Activated T-cell treated with anti-CD3 and anti-CD28 coated beads for 24 hours (primary cell): ENCODE measurements around the gene SH3TC1.

Experiments
- DNase-seq: peaks from one replicate; pipeline ENCODE4 v3.0.0-alpha.2; 2020; ENCODE audit warnings: low read depth

SH3TC1 gene

DNA sequence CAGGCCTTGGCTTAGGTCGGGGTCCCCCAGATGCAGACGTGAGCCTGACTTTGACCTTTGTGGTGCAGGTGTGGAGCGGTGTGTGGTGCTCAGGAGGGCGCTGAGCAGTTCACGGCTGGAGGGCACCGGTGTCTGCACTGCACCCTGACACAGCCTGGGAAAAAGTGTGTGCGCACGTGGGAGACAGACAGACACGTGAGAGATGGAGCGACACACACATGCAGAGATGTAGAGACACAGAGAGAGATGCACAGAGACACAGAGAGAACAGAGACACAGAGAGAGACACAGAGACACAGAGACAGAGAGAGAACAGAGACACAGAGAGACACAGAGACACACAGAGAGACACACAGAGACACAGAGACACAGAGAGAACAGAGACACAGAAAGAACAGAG is 64.3 kb downstream of the SH3TC1 start:
- DNase-seq: no peak

DNA sequence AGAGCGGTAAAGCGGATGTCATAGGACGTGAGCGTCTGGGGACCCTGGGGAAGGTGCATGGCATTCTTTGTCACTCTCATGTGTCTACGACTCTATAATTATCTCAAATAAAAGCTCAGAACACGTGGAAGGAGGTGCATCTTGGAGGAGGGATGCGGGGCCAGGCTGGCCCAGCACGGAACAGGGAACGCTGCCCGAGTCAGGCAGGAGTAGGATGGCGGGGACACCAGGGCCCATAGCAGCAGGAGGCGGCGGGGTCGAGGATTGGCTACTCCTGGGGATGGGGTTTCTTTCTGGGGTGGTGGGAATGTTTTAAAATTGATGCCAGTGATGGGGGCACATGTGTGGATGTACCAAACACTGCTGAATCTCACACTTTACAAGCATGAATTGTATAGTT is 65.0 kb downstream of the SH3TC1 start:
- no peak for DNase-seq

DNA sequence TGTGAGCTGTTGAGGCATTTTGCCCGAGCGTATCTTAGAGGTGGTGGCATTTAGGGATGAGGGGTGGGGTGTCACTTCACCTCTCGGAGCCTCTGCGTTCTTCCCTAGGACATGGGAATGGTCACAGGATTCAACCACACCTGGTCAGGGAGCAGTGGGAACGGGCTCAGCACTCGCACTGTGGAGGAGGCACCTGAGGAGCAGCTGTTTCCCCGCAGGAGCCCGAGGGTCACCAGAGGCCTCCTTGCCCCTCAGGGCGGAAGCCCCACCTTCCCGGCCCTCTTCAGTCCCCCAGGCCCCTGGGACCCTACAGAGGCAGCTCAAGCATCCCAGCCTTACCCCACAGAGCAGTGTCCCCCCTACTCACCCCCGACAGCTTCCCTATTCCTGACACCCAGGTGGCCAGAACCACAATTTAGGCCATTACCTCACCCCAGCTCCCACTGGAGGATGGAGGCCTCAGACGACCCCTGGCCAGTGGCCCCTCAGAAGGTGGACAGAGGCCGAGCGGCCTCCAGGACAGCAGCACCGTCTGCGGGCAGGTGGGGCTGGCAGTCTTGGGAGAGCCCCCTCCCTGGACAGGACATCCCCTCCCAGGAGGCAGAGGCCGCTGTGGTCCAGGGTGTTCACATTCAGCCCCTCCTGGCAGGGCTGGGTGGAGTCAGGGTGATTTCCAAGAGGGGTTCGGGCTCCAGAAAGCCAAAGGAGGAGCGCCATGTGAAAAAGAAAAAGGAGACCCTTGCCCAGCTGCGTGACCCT is 66.3 kb downstream of the SH3TC1 start:
- no peak for DNase-seq

DNA sequence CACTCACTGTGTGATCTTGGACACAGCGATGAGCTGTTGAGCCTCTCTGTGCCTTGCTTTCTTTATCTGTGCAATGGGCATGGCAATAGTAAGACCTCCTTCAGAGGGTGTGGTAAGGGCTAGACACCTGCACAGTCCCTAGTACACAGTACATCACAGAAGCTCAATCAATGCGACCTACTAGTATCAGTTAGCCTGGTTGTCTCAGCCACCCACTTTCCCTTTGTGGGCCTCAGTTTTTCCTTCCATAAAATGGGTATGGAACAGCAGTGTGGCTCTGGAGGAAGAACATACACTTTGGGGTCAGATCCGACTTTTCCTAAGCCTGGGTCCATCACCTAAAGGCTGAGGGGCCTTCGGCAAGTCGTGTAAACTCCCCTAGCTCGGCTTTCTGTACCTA is 67.0 kb downstream of the SH3TC1 start:
- no peak for DNase-seq

DNA sequence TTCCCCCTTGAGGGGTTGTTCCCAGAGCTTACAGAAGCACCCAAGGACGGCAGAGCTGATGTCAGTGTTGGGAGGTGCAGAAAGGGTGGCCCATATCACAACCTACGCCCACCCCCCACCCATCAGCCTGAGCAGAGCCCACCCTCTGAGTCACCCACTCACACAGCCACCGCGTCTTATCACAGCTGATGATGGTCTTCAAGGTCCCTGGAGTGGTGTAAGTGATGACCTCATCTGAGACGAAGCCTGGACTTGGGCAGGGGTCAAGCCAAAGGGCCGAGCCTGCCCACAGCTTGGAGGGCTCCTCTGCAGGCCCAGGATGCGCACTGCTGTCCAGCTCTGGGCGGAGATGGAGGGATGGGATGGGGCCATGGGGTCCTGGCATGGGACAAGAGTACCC is 67.4 kb downstream of the SH3TC1 start:
- DNase-seq: no peak

DNA sequence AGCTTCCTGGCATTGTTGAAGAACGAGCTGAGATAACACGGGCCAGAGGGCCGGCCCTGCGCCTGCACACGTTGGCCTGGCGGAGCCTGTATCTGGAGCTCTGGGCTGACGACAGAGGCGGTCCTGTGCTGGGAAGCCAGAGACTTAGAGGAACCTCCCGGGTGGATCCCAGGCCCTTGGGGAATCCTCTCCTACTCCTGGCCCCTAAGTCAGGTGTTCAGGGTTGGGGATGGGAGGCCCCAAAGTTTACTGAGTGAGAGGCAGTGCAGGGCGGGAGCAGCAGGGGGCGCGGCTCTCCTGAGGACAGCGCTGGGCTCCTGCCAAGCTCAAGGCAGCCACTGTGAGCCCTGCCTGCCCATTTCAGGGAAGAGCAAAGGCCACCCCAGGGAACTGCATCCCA is 68.0 kb downstream of the SH3TC1 start:
- DNase-seq: no peak

DNA sequence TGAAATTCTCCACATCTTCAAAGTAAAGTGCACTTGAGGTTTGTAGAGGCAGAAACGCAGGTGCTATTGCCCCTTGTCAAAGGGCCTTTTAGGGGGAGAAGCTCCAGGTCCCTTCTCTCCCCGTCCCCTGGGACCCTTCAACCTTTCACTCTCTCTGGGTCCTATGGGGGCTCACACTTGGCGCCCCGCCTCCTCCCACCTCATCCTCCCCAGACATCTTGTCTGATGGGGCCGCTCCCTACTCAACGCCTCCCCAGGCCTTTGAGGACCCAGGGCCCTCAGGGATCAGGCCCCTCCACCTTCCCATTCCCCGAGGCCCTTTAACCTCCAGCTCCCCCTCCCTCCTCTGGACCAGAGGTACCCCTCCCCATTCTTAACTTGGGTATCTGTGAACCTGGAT is 69.1 kb downstream of the SH3TC1 start:
- no peak for DNase-seq

DNA sequence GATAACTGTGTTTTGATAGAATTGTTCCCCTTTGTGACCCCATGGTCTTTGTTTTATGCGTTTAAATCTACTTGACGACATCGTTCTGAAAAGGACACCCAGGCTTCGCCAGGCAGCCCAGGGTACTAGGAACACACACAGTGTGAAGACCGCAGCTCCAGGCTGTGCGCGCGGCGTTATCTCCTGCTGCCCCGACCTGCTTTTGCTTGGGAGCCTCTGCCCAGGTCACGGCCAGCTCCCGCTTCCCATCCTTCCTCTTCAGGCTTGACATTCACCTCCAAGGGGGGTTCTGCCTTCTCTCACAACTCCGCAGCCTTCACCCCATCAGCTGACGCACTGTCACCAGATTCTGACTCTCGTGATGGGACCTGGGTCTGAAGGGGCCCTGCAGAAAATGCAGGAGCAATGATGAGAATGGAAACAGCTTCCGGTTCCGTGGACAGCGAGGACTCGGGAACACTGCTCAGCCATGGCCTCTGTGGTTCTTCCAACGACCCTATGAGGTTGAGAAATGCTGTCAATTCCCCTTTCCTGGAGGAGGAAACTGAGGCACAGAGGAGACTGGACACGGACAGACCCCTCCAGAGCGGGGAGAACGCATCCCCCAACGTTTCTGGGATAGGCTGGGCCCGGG is 69.9 kb downstream of the SH3TC1 start:
- no peak for DNase-seq

DNA sequence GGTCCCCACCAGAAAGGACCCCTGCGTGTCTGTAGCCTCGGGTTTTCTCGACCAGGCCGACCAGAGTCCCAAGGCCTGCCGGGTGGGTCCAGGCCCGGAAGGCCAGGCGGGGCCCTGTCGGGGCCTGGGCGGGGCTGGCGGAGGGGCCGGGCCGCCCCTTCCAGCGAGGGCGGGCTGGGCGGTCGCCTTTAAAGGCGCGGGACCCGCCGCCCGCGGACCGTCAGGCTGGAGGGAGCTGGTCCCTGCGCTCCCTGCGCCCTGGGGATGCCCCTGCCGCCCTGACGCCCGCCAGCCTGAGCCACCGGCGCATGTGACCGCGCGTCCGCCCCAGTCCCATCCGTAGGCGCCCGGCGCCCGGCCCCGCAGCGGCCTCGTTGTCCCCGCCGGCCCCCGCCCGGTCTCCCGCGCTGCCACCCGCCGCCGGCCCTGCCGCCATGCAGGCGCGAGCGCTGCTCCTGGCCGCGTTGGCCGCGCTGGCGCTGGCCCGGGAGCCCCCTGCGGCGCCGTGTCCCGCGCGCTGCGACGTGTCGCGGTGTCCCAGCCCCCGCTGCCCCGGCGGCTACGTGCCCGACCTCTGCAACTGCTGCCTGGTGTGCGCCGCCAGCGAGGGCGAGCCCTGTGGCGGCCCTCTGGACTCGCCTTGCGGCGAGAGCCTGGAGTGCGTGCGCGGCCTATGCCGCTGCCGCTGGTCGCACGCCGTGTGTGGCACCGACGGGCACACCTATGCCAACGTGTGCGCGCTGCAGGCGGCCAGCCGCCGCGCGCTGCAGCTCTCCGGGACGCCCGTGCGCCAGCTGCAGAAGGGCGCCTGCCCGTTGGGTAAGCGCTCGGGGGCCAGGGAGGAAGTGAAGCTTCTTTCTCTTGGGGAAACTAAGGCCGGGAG is 70.7 kb downstream of the SH3TC1 start, which contains the start of gene HTRA3:
HTRA3 (plus strand) TSS at position 220 of the 883 bp plus-strand sequence; CDS start at position 435, 215 bp downstream.
- DNase-seq: no peak

DNA sequence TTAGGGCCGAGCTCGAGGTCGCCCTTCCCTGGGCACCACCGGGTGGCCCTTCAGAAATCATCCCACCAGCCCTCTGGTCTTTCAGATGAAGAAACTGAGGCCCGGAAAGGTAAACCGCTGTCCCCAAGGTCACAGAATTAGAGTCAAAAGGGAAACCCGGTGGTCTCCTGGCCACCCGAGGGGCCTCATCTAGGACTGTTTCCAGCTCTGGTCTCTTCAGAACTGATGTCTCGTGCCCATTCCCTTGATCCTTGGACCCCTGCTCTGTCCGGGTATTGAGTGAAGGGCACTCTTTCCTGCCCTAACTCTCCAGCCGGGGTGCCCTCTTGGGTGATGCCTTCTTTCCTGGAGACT is 71.3 kb downstream of the SH3TC1 start:
- no peak for DNase-seq

DNA sequence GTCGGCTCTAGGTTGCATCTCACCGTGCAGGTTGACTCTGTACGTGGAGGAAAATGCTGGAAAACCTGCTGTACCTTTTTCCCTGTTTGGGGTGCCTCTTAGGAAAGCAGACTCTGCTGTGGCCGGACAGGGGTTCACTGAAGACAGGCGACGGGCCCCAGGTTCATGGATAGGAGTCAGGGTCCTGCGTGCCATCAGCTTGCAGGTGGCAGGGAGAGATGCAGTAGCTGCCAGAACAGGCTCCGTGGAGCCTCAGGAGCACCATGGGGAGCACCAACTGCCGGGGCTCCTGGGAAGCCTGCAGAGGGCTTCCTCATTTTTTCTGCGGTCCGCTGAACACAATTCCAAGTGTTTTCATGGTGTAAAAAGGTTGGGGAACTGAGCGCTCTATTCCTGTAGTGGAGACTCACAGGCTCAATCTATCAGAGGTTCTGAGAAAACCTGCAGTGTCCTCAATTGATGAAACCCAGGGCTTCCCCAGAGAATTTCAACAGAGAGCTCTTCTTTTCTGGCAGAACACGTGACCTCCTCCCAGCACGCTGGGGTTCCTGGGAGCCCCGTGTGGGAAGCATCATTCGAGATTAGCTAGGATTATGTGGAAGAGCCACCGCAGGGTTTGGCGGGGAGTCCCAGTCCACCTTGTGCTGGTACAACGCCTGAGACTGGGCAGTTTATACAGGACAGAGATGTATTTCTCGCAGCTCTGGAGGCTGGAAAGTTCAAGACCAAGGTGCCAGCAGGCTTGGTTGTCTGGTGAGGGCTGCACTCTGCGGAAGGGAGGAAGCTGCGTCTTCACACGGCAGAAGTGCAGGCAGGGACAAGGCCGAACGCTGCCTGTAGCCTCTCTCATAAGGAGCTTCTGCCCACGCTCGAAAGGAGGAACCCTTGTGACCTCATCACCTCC is 72.1 kb downstream of the SH3TC1 start:
- no peak for DNase-seq

DNA sequence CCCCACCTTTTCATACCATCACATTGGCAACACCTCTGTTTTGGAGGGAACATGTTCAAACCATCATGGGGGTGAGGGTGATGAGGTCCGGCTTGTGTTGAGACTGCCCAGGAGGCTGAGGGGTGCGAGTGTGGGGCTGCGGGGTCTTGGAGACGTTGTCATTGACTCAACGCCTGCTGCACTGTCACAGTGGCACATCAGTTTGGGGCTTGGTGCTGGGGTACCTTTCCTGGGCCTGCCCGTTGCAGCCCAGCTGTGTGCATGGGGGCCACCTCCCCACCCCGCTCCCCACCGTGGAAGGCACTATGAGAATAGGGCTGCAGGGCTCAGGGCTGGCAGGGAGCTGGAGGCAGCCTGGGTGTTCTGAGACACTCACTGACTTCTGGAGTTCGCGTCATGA is 72.7 kb downstream of the SH3TC1 start:
- DNase-seq: no peak

DNA sequence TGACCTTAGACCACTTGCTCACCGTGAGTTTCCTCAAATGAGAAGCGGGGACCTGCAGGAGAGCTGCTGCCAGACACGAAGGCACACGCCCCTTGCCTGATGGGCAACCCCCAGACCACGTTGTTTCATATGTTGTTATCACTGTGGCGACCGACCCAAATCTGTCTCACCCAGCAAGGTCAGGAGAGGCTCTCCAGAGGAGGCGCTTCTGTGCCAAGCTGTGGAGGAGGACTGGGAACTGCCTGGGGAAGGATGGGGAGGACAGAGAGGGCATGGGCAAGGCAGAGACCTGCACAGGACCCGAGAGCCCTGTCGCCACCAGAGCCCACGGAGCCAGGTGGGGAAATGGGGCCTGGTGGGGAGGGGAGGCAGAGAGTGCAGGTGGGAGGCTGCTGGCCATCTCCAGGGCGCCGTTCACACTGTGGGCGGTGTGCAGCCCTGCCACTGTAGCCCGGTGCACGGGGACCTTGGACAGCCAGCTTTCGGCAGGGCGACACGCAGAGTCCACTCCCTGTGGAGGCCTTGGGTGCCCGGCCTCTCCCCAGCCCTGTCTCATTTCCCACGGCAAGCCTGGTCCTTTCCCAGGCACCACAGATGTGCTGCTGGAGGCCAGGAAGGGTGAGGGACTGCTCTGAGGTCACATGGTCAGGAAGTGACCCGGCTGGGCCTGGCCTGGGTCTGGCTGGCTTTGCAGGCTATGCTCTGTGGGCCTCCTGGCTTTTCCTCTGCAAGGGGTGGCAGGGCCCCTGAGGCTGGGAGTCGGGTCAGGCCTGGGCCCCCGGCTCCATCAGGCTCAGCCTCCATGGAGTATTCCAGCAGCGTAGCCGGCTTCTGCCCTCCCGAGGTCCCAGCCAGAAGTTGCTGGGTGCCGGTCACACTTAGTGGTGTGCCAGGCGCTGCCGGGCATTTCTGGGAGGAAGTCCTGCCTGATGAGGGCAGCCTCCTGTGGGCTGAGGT is 73.7 kb downstream of the SH3TC1 start:
- DNase-seq: no peak

DNA sequence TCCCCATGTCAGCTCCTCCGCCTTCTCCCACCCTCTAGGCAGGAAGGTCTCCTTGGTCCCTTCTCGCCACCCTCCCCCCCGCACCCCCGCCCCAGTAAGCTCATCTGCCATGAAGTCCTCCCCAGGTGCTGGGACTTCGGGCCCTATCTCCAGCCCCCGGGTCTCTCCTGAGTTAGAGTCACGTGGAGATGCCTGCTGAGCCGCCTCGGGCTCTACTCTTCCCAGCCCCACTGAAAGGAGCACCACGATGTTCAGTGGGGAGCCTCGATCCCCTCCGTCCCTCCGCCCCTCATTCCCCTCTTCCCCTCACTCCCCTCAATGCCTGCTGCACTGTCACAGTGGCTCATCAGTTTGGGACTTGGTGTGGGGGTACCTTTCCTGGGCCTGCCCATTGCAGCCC is 74.4 kb downstream of the SH3TC1 start:
- DNase-seq: no peak

DNA sequence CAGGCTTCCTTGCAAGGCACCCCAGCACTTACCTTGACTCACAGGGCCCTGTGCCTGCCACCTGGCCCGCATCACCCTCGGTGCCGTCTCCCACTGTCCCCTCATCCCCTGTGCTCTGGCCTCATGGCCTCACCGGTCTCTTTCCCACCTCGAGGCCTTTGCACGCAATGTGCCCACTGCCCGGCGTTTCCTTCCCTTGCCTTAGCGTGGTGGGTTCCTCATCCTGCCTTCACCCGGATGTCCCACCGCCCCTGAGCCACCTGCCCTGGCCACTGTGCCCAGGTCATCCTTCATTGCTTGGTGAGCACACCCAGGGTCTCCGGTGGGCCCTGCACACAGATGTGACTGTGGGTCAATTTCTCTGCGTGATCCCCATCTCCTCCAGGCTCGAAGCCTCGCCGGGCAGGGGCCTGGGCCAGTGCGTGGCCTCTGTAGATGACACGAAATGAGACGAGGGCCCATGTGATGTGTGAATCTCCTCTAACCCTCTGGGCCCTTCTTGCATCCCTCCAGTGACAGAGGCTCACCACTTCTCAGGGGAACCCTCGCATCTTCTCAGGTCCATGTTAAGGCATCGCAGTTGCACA is 75.1 kb downstream of the SH3TC1 start:
- no peak for DNase-seq

DNA sequence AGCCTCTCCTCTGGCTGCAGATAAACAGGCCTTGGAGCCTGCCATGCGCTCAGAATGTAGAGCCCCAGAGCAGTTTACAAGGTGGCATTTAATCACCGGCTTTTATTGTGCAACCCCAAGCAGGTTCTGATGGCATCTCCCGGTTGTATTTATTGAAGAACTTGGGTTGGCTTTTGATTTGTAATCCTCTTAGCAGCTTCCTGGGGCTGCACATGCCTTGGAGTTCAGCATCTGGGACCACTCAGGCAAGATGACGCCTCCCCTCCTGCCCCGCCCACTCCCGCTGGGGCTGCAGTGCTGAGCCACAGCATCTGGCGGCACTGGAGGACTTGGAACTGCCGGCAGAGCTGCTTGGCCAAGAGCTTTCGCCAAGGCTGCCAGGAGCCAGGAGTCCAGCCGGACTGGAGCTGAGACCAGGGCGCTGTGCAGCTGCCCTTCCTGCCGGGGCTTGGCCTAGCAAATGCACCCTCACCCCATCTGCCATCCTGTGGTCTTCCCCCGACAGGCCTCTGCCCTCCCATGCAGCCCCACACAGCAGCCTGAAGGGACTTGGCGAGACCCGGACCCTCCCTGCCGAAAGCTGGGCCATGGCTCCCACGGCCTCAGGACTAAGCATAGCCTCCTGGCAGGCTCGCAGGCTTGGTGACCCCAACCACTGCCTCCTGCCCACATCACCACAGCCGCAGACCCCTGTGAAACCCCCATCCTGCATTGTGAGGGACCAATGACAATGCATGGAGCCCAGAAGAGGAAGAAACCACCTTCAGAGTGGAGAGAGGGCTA is 75.9 kb downstream of the SH3TC1 start:
- DNase-seq: no peak

DNA sequence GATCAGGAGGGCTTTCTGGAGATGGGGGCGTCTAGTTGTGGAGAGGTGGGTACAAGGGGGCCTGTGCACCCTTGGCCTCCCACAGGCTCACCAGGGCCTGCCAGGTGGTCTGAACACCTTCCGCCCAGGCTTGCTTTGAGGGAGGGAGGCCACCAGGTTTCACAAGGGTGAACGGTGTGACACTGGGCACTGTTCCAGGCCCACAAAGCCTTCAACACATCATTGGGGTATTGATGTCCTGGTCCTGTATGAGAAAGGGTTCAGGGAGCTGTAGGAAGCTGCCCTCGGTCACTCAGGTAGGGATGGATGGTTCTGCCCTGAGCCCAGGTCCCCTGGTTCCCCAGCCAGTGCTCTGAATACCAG is 76.4 kb downstream of the SH3TC1 start:
- no peak for DNase-seq

DNA sequence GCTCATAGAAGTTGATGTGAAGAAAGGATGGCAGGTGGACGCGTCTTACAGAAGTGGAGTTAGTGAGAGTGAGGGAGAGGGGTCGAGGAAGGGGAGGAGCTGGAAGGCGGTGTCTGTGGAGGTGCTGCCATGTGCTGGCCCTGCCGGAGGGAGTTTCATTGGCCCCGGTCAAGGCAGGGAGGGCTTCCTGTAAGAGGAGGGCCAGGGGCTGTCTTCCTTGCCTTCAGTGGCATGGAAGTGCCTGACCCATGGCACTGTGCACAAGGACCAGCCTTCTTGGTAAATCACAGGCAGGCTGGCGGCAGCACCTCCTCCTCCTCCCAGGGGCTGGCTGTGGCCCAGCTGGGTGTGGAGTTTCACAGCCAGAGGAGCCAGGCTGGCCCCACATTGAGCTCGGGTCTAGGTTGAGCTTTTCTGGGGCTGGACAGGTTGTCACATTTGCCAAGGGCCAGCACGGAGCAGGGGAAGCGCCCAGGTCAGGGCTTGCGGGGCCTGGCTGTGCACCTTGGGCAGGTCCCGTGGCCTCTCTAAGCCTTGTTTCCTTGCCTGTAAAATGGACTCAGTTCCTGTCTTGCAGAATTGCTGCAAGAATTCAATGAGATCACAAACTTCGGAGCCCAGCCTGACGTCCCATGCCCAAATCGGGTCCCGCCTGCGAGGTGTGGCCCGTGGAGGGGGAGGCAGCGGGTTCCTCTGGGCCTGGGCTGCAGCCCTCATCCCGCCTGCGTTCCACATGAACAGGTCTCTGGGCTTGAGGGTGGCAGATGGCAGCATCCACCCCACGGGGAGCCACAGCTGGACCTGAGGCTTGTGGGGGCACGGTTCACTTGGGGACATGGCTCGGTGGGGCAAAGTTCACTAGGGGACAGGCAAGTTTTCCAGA is 77.5 kb downstream of the SH3TC1 start:
- no peak for DNase-seq
